Type B pancreatic cell (in vitro differentiated cells): ENCODE data around the gene CASP4. TPM values are rescaled to one million over a fixed set of nuclear protein-coding genes. Genes with fewer than 3 reads are reported as not detected.

Source experiments
- DNase-seq: peaks from one replicate; pipeline ENCODE4 v3.0.0; 2021; ENCODE audit warnings: mixed read lengths; ENCODE audit not compliant: unreplicated experiment; ENCODE audit errors: extremely low spot score
- H3K27ac Mint-ChIP-seq: 2 replicates; pipeline ENCODE4 v1.8.0; 2021; ENCODE audit warnings: mild to moderate bottlenecking, mixed read lengths
- H3K27me3 Mint-ChIP-seq: 2 replicates; pipeline ENCODE4 v1.8.0; 2021; ENCODE audit warnings: mixed read lengths
- H3K36me3 Mint-ChIP-seq: 2 replicates; pipeline ENCODE4 v1.8.0; 2021; ENCODE audit warnings: mixed read lengths
- H3K4me1 Mint-ChIP-seq: one replicate; pipeline ENCODE4 v1.8.0; 2021; ENCODE audit warnings: mixed read lengths; ENCODE audit not compliant: unreplicated experiment
- H3K4me3 Mint-ChIP-seq: 2 replicates; pipeline ENCODE4 v1.8.0; 2021; ENCODE audit warnings: mild to moderate bottlenecking, mixed read lengths
- H3K9me3 Mint-ChIP-seq: 2 replicates; pipeline ENCODE4 v1.8.0; 2021; ENCODE audit warnings: mixed read lengths
- total RNA-seq: library from RNA; stranded (reverse); gene quantifications from 2 replicates; pipeline ENCODE4 v1.2.1, GENCODE V29; 2021; ENCODE audit warnings: low replicate concordance
- TF ChIP-seq, protein P1 (sequence below): fragments of 200-600 bp; sonication (generic); conservative IDR thresholded peaks from 2 replicates; pipeline ENCODE4 v1.5.0; 2021; ENCODE audit warnings: antibody characterized with exemption, mild to moderate bottlenecking

CASP4 gene
- total RNA-seq, 1 donor from 2014 or later: 18.4 TPM

DNA sequence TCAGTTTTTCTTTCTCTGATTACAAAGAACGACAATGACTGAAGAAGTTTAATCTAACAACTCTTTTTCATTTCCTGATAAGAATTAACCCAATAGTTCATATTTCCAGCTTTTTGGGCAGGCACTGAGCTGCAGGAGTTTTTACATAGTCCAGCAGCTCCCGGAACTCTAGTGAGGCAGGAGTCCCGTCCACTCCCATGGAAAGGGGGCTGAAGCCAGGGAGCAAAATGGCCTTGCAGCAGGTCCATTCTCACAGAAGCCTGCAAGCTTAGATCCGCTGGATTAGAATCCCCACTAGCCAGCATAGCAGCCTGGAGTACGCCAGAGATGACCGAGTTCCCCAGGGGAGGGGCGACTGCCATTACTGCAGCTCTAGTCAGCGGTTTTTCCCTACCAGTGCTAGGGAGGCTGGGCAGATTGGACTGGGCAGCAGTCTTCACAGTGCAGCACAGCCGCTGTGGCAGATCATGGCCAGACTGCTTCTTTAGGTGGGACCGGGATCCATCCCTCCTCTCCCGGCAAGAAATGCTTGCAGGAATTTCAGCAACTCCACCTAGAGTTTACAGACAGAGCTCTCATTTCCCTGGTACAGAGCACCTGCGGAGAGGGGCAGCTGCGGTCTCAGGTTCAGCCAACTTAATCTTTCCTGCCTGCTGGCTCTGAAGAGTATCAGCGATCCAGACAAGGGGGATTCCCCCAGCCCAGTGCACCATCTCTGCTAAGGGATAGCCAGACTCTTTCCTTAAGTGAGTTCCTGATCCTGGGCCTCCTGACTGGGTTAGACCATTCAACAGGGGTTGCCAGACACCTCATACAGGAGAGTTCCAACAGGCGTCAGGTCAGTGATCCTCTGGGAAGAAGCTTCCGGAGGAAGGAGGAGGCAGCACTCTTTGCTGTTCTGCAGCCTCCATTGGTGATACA is 742 bp upstream of the CASP4 start:
- Mint-ChIP-seq H3K27ac (peak overlapping the region; percentile 93), H3K4me3 (peak overlapping the region; percentile 86), H3K27me3 (no peaks in the 10 kb centered on the region), H3K4me1 (peaks cover 20% of the 10 kb centered on the region), H3K36me3 (peaks cover 7% of the 10 kb centered on the region), H3K9me3 (peaks cover 9% of the 10 kb centered on the region)
- DNase-seq: no peak
- TF ChIP-seq, protein P1, sequence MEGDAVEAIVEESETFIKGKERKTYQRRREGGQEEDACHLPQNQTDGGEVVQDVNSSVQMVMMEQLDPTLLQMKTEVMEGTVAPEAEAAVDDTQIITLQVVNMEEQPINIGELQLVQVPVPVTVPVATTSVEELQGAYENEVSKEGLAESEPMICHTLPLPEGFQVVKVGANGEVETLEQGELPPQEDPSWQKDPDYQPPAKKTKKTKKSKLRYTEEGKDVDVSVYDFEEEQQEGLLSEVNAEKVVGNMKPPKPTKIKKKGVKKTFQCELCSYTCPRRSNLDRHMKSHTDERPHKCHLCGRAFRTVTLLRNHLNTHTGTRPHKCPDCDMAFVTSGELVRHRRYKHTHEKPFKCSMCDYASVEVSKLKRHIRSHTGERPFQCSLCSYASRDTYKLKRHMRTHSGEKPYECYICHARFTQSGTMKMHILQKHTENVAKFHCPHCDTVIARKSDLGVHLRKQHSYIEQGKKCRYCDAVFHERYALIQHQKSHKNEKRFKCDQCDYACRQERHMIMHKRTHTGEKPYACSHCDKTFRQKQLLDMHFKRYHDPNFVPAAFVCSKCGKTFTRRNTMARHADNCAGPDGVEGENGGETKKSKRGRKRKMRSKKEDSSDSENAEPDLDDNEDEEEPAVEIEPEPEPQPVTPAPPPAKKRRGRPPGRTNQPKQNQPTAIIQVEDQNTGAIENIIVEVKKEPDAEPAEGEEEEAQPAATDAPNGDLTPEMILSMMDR: no peak

DNA sequence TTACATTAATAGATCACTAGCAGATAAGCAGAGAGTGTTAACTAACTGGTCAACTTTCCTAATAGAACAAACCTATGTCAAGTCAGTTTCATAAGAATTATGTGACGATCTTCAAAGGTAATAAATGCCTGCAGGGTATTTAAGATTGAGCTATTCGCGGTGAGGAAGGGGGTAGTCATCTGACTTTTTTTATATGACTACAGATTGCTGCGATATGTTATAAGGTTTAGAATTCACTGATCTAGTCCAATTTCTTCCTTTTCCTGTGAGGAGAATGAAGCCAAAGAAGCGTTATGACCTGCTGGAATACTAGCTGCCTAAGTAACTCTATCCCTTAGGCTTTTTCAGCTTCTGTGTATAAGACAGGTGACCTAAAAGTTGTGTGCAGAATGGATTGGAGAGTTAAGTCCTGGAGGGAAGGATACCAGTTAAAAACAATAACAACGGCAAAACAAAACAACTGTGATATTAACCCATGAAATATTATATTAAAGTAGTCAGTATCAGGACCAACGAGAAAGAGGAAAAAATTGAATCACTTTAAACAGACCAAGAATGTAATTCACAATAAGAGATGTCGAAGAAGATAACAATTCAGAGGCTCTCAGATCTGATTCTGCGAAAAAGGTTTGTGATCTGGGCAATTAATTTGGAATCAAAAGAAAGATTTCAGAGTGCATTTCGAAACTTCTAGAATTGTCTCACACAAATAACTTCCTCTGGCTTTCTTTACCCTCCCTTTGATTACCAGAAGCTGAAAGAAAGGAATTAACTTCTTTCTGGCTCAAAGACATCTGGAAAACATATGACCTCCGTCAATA is 630 bp downstream of the CASP4 start:
- Mint-ChIP-seq H3K27me3 (no peaks in the 10 kb centered on the region), H3K9me3 (peaks cover 6% of the 10 kb centered on the region), H3K4me1 (peaks cover 20% of the 10 kb centered on the region), H3K27ac (peak overlapping the region; percentile 93), H3K4me3 (peak overlapping the region; percentile 86), H3K36me3 (peaks cover 3% of the 10 kb centered on the region)
- TF ChIP-seq, protein P1: no peak
- no peak for DNase-seq

DNA sequence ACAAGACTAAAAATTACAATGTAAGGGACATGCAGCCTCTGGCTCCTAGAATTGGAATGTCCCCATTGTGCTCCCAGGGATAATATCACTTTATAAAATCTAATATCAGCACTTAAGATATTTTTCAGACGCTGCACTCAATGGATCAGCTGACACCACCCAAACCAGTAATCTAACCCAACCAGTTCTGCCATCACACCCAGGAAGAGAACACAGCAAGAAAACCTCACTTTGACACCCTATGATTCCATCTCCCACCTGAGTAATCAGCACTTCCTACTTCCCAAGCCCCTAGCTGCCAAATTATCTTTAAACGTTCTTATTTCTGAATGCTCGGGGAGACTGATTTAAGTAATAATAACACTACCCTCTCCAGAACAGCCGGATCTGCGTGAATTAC is 2.6 kb downstream of the CASP4 start:
- Mint-ChIP-seq H3K9me3 (peaks cover 10% of the 10 kb centered on the region), H3K4me3 (peak overlapping the region; percentile 84), H3K4me1 (peaks cover 20% of the 10 kb centered on the region), H3K27me3 (no peaks in the 10 kb centered on the region), H3K36me3 (peaks cover 3% of the 10 kb centered on the region), H3K27ac (peak overlapping the region; percentile 93)
- TF ChIP-seq, protein P1: no peak
- no peak for DNase-seq

DNA sequence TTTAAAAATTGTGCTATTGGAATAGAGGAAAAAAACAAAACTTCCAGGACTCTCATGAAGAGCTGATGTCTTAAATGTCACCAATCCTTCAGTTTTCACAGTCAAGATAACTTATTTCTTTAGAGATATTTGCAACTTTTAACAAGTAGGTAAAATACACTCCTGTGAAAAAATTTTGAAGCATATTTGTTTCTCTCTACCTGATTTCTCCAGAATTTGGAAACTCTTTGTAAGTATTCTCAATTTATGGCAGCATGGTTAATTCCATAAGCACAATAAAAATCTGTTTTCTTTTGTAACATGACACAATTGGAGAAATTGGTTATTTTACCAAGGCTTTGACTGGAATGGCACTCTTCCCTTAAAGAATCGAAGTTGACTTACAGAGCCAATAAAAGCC is 4.1 kb downstream of the CASP4 start:
- TF ChIP-seq, protein P1: no peak
- no peak for DNase-seq

DNA sequence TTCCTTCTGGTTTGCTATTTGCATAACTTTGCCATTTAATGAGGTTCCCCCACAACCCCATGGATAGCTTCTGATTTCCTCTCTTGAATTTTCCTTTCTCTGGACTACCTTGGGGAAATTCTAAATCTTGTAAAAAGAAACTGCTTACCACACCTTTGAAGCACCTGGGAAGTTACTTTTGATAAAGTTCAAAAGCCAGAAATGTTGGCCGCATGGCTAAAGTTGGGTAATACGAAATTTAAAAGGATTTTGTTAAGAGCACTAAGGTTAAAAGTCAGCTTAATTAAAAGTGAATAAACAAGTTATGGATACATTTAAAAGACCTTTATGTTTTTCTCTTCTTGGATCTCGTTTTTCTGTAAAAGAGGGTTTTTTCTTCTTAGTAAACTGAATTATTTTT is 5.5 kb downstream of the CASP4 start:
- H3K4me3 Mint-ChIP-seq: no peak overlapping the region
- peaks cover 9% of the 10 kb centered on the region for H3K4me1 Mint-ChIP-seq
- H3K27me3 Mint-ChIP-seq: no peaks in the 10 kb centered on the region
- peaks cover 3% of the 10 kb centered on the region for H3K36me3 Mint-ChIP-seq
- no peak for DNase-seq
- H3K9me3 Mint-ChIP-seq: peaks cover 10% of the 10 kb centered on the region
- H3K27ac Mint-ChIP-seq: no peak overlapping the region
- TF ChIP-seq, protein P1: no peak

More for the DNA sequence above, 4.1 kb downstream of the CASP4 start:
- peaks cover 3% of the 10 kb centered on the region for H3K36me3 Mint-ChIP-seq
- H3K4me1 Mint-ChIP-seq: peaks cover 20% of the 10 kb centered on the region
- no peak overlapping the region for H3K4me3 Mint-ChIP-seq
- no peaks in the 10 kb centered on the region for H3K27me3 Mint-ChIP-seq
- H3K9me3 Mint-ChIP-seq: peaks cover 10% of the 10 kb centered on the region
- H3K27ac Mint-ChIP-seq: no peak overlapping the region
